Measurements from ENCODE around the gene PHKA2.

PHKA2 gene

GRCh38 chrX:18971506-18971905 is 12.4 kb downstream of the PHKA2 start:
- no peak for DNase-seq (ENCODE audit: extremely low read depth, insufficient read length)
- no peak for TF ChIP-seq CTCF (IDR thresholded peaks at IDR 0.05; ENCODE audit: insufficient read depth, low read length, poor library complexity, severe bottlenecking)
- Histone ChIP-seq H3K4me3 (replicated peaks; ENCODE audit: low read depth, low read length) (no peak overlapping the region), H3K27me3 (replicated peaks; ENCODE audit: control insufficient read depth, insufficient read depth, low read length) (no peaks in the 10 kb centered on the region), H3K36me3 (ENCODE audit: control insufficient read depth, insufficient read depth, low read length) (no peaks in the 10 kb centered on the region)

GRCh38 chrX:18970465-18970864 is 13.4 kb downstream of the PHKA2 start:
- H3K27me3 ChIP-seq (replicated peaks; ENCODE audit: control insufficient read depth, insufficient read depth, low read length): no peaks in the 10 kb centered on the region
- no peaks in the 10 kb centered on the region for H3K36me3 ChIP-seq (ENCODE audit: control insufficient read depth, insufficient read depth, low read length)
- no peak for TF ChIP-seq CTCF (IDR thresholded peaks at IDR 0.05; ENCODE audit: insufficient read depth, low read length, poor library complexity, severe bottlenecking)
- no peak for DNase-seq (ENCODE audit: extremely low read depth, insufficient read length)
- no peak overlapping the region for H3K4me3 ChIP-seq (replicated peaks; ENCODE audit: low read depth, low read length)

- no peak for DNase-seq (ENCODE audit: extremely low read depth, insufficient read length)
- TF ChIP-seq CTCF (IDR thresholded peaks at IDR 0.05; ENCODE audit: insufficient read depth, low read length, poor library complexity, severe bottlenecking): no peak
- no peak overlapping the region for H3K4me3 ChIP-seq (replicated peaks; ENCODE audit: low read depth, low read length)
- H3K27me3 ChIP-seq (replicated peaks; ENCODE audit: control insufficient read depth, insufficient read depth, low read length): no peaks in the 10 kb centered on the region
- H3K36me3 ChIP-seq (ENCODE audit: control insufficient read depth, insufficient read depth, low read length): no peaks in the 10 kb centered on the region
These were observed 17.3 kb downstream of the PHKA2 start for GRCh38 chrX:18966624-18967023.

- Histone ChIP-seq H3K27me3 (replicated peaks; ENCODE audit: control insufficient read depth, insufficient read depth, low read length) (no peaks in the 10 kb centered on the region), H3K4me3 (replicated peaks; ENCODE audit: low read depth, low read length) (no peak overlapping the region), H3K36me3 (ENCODE audit: control insufficient read depth, insufficient read depth, low read length) (no peaks in the 10 kb centered on the region)
- no peak for DNase-seq (ENCODE audit: extremely low read depth, insufficient read length)
- no peak for TF ChIP-seq CTCF (IDR thresholded peaks at IDR 0.05; ENCODE audit: insufficient read depth, low read length, poor library complexity, severe bottlenecking)
These were observed 19.0 kb downstream of the PHKA2 start for GRCh38 chrX:18964901-18965300.

GRCh38 chrX:18964026-18964425 is 19.9 kb downstream of the PHKA2 start:
- no peak for DNase-seq (ENCODE audit: extremely low read depth, insufficient read length)
- no peak for TF ChIP-seq CTCF (IDR thresholded peaks at IDR 0.05; ENCODE audit: insufficient read depth, low read length, poor library complexity, severe bottlenecking)
- Histone ChIP-seq H3K4me3 (replicated peaks; ENCODE audit: low read depth, low read length) (no peak overlapping the region), H3K27me3 (replicated peaks; ENCODE audit: control insufficient read depth, insufficient read depth, low read length) (no peaks in the 10 kb centered on the region), H3K36me3 (ENCODE audit: control insufficient read depth, insufficient read depth, low read length) (no peaks in the 10 kb centered on the region)

- TF ChIP-seq CTCF (IDR thresholded peaks at IDR 0.05; ENCODE audit: insufficient read depth, low read length, poor library complexity, severe bottlenecking): no peak
- H3K4me3 ChIP-seq (replicated peaks; ENCODE audit: low read depth, low read length): no peak overlapping the region
- H3K27me3 ChIP-seq (replicated peaks; ENCODE audit: control insufficient read depth, insufficient read depth, low read length): no peaks in the 10 kb centered on the region
- no peak for DNase-seq (ENCODE audit: extremely low read depth, insufficient read length)
- no peaks in the 10 kb centered on the region for H3K36me3 ChIP-seq (ENCODE audit: control insufficient read depth, insufficient read depth, low read length)
These were observed 21.6 kb downstream of the PHKA2 start for GRCh38 chrX:18962329-18962728.

All from GM06990 (cell line).